ENCODE measurements around the gene TBX3.
"Not testable (repeated sequence)": the region's sequence is repeated elsewhere in the genome, so short reads cannot be mapped to it uniquely, and the experiment has no call there.

The TBX3 gene

DNA sequence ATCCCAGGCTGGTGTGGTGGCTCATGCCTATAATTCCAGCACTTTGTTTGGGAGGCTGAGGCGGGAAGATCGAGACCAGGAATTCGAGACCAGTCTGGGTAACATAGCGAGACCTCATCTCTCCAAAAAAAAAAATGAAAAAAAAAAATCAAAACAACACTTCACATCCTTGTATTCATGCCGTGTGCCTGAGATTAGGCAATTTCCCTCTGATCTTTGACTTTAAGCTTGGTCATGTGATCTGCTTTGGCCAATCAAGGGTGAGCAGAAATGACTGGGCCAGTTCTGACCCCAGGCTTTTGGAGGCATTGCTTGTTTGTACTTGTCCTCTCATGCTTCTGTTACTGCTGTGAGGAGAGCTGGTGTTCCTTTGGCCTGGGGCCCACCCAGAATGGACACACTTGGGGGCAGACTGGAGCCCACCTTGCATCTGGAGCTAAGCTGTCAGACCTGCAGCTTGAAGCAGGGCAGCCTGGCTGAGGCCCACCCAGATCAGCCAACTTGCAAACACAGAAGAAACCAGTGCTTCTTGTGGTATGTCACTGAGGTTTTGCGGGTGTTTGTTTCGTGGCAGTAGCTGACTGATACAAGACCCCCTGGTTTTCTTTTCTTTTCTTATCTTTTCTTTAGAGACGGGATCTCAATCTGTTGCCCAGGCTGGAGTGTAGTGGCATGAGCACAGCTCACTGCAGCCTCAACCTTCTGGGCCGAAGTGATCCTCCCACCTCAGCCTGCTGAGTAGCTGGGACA, 29.7 kb upstream of the TBX3 start:
- ChIA-PET CTCF (no interaction called here), POLR2A (ENCODE audit: low non-redundant PET) (interaction anchor here (0.6 kb wide), 1 partner anchor 9 kb away, joined by 3 read pairs; no protein-coding TSS in a partner anchor)
- DNase-seq (ENCODE audit: low spot score) = no peak
- TF ChIP-seq, protein P1, sequence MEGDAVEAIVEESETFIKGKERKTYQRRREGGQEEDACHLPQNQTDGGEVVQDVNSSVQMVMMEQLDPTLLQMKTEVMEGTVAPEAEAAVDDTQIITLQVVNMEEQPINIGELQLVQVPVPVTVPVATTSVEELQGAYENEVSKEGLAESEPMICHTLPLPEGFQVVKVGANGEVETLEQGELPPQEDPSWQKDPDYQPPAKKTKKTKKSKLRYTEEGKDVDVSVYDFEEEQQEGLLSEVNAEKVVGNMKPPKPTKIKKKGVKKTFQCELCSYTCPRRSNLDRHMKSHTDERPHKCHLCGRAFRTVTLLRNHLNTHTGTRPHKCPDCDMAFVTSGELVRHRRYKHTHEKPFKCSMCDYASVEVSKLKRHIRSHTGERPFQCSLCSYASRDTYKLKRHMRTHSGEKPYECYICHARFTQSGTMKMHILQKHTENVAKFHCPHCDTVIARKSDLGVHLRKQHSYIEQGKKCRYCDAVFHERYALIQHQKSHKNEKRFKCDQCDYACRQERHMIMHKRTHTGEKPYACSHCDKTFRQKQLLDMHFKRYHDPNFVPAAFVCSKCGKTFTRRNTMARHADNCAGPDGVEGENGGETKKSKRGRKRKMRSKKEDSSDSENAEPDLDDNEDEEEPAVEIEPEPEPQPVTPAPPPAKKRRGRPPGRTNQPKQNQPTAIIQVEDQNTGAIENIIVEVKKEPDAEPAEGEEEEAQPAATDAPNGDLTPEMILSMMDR (conservative IDR thresholded peaks at IDR 0.05; ENCODE audit: low read depth) = no peak
- no peak overlapping the region for H3K27ac ChIP-seq

DNA sequence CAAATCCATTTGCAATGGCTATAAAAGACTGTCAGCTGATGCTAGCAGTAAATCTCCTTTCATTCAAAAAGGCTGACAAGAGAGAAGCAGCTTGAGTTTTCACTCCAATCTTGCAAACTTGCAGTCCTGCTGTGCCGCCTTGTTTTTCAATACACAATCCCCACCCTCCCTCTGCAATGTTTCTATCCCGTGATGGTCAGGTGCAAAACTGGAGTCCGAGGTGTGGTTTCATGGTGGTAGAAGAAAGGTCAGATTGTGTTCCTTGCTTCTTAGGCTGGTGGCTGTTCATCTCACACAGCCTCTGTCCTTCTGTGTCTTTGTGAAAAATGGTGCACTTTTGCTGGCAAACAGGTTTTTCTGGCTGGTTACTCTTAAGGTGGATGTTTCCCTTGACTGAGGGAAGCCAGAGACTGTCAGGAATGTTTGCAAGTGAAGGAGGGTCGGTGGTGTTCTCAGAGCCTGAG, 27.7 kb upstream of the TBX3 start:
- ChIA-PET CTCF (no interaction called here), POLR2A (ENCODE audit: low non-redundant PET) (no interaction called here)
- no peak for DNase-seq (ENCODE audit: low spot score)
- TF ChIP-seq, protein P1 (conservative IDR thresholded peaks at IDR 0.05; ENCODE audit: low read depth) = no peak
- no peak overlapping the region for H3K27ac ChIP-seq

DNA sequence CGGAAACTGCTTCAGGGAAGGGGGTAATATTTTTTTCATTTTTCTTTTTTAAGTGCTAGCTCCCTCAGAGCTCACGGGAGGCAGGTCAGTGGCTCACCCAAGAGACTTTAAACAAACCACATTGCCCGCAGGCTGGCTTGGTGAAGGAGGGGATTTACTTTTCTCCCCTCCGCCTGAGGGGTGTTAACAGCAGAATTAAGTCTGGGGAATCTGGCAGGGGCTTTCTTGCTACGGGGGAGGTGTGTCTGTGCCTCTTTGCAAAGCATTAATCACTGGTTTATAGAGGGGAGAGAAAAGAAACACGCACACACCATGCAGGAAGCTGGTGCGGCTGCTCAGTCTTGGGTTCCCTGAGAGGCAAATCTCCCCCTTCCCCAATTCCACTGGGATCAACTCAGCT, 26.2 kb upstream of the TBX3 start:
- TF ChIP-seq, protein P1 (conservative IDR thresholded peaks at IDR 0.05; ENCODE audit: low read depth) = no peak
- POLR2A ChIA-PET (ENCODE audit: low non-redundant PET) = no interaction called here
- CTCF ChIA-PET = no interaction called here
- no peak for DNase-seq (ENCODE audit: low spot score)
- no peak overlapping the region for H3K27ac ChIP-seq

DNA sequence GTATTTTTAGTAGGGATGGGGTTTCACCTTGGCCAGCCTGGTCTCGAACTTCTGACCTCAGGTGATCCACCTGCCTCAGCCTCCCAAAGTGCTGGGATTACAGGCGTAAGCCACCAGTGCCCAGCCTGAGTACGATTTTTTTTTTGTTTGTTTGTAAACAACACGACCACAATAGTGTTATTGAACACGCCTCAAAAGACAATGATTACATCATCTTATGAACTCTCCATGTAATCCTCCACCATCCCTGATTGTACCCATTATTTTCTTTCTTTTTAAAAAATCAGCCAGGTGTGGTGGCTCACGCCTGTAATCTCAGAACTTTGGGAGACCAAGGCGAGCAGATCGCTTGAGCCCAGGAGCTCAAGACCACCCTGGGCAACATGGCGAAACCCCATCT, 25.1 kb upstream of the TBX3 start:
- CTCF ChIA-PET = no interaction called here
- H3K27ac ChIP-seq = no peak overlapping the region
- TF ChIP-seq, protein P1 (conservative IDR thresholded peaks at IDR 0.05; ENCODE audit: low read depth) = no peak
- DNase-seq (ENCODE audit: low spot score) = no peak
- POLR2A ChIA-PET (ENCODE audit: low non-redundant PET) = no interaction called here

DNA sequence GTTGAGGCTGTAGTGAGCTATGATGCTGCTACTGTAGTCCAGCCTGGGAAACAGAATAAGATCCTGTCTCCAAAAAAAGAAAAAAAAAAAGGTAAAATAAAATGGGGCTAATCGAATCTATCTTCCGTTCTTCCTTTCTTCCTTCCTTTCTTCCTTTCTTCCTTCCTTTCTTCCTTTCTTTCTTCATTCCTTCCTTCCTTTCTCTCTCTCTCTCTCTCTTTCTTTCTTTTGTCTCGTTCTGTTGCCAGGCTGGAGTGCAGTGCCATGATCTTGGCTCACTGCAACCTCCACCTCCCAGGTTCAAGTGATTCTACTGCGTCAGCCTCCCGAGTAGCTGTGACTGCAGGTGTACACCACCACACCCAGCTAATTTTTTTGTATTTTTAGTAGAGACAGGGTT, 24.6 kb upstream of the TBX3 start:
- POLR2A ChIA-PET (ENCODE audit: low non-redundant PET); H3K27ac ChIP-seq; DNase-seq (ENCODE audit: low spot score): not testable (repeated sequence)
- CTCF ChIA-PET = interaction anchor here (0.6 to 0.7 kb wide), 2 partner anchors 62 to 387 kb away, joined by 3 to 12 read pairs; no protein-coding TSS in a partner anchor

DNA sequence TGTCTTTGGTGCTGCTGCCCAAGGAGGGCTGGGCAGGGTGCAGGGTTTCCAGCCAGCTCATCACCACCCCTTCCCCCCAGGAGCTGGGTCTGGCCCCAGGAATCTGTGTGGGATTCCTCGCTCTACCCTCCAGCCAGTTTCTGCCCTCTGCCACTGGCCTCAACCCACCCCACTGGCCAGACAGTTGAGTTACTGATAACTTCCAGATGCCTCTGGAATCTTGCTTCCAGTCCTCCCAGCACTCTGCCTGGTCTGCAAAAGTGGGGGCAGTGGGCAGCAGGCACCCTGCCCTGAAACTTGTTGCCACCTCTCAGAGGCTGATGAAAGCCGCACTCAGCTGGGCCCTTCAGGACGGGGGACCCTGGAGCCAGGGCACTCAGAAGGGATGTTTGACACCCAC, 20.1 kb upstream of the TBX3 start:
- DNase-seq (ENCODE audit: low spot score) = no peak
- no peak overlapping the region for H3K27ac ChIP-seq
- CTCF ChIA-PET = interaction anchor here (0.6 kb wide), 1 partner anchor 370 kb away, joined by 3 read pairs; no protein-coding TSS in a partner anchor
- POLR2A ChIA-PET (ENCODE audit: low non-redundant PET) = no interaction called here
- TF ChIP-seq, protein P1 (conservative IDR thresholded peaks at IDR 0.05; ENCODE audit: low read depth) = no peak

DNA sequence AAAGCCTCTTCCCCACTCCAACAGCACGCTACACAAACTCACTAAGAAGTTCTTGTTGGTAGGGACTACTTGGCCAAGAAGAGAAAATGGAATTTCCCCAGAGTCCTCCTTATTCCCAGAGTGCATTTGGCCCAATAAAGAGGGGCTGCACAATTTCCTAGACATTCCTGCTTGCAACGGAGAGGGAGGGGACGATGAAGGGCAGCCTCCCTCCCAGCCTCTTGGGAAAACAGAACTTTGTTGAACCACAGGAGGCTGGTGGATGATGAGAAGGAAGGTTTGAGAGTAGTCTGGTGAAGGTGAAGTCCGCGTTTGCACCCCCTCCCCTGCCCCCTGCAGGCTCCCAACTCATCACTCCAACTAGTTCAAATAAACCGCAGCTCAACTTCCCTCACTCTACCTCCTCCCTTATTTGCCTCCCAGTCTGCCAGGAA, 19.1 kb upstream of the TBX3 start:
- TF ChIP-seq, protein P1 (conservative IDR thresholded peaks at IDR 0.05; ENCODE audit: low read depth) = no peak
- H3K27ac ChIP-seq = no peak overlapping the region
- ChIA-PET POLR2A (ENCODE audit: low non-redundant PET) (no interaction called here), CTCF (interaction anchor here (0.6 kb wide), 1 partner anchor 24 kb away, joined by 3 read pairs; no protein-coding TSS in a partner anchor)
- no peak for DNase-seq (ENCODE audit: low spot score)
